HepG2 (cell line): ENCODE data around the gene MBD4. TPM values are rescaled to one million over a fixed set of nuclear protein-coding genes. Genes with fewer than 3 reads are reported as not detected.

ENCODE experiments used
- ADNP ChIP-seq: sonication (generic); formaldehyde crosslinking; IDR thresholded peaks from 2 replicates; pipeline ENCODE4 v1.4.0; 2020; ENCODE audit warnings: missing genetic modification reagents
- AGO2 ChIP-seq: fragments of 200-400 bp; formaldehyde crosslinking; optimal IDR thresholded peaks from 2 replicates; pipeline ENCODE3; 2017; ENCODE audit warnings: mild to moderate bottlenecking, low read depth, low read length, moderate library complexity
- CBFB ChIP-seq: sonication (generic); formaldehyde crosslinking; IDR thresholded peaks from 2 replicates; pipeline ENCODE4 v1.4.0; 2020; ENCODE audit warnings: missing genetic modification reagents
- ELF1 ChIP-seq: sonication (generic); formaldehyde crosslinking; IDR thresholded peaks from 2 replicates; pipeline ENCODE4 v1.4.0; 2020; ENCODE audit warnings: missing genetic modification reagents
- ZBED4 ChIP-seq: sonication (generic); formaldehyde crosslinking; IDR thresholded peaks from 2 replicates; pipeline ENCODE4 v1.4.0; 2020; ENCODE audit warnings: missing genetic modification reagents, borderline replicate concordance
- ZFP1 ChIP-seq: IDR thresholded peaks from 2 replicates; pipeline ENCODE4 v1.6.1; 2016
- ZNF180 ChIP-seq: sonication (generic); formaldehyde crosslinking; IDR thresholded peaks from 2 replicates; pipeline ENCODE4 v1.4.0; 2020; ENCODE audit warnings: low read depth, missing genetic modification reagents, borderline replicate concordance
- ZNF230 ChIP-seq: sonication (generic); formaldehyde crosslinking; IDR thresholded peaks from 2 replicates; pipeline ENCODE4 v1.4.0; 2020; ENCODE audit warnings: mild to moderate bottlenecking, missing genetic modification reagents
- ZNF713 ChIP-seq: sonication (generic); formaldehyde crosslinking; IDR thresholded peaks from 2 replicates; pipeline ENCODE4 v1.4.0; 2020; ENCODE audit warnings: mild to moderate bottlenecking, missing genetic modification reagents
- ZNF781 ChIP-seq: sonication (generic); formaldehyde crosslinking; IDR thresholded peaks from 2 replicates; pipeline ENCODE4 v1.5.1; 2020; ENCODE audit warnings: borderline replicate concordance, mild to moderate bottlenecking, missing genetic modification reagents; ENCODE audit errors: not compliant biosample characterization
- polyA plus RNA-seq, 8 experiments: library from polyadenylated mRNA; depleted of rRNA in 3 of 8; stranded (reverse) in 7 of 8; unstranded in 1 of 8; fragments of >200 nt; fragmentation: Illumina TruSeq in 4 of 8; extraction: Trizol in 4 of 8; gene quantifications; 2 replicates each; pipeline versions ENCODE4 v1.2.1 to v1.2.3, GENCODE V29; 2011 to 2016; ENCODE audit warnings: low read depth in 4 of 8, missing spikeins in 1 of 8, mixed read lengths in 1 of 8; ENCODE audit not compliant: insufficient read depth in 1 of 8
- total RNA-seq, 5 experiments: library from RNA; depleted of rRNA; stranded (reverse); fragments of >200 nt; fragmentation: Illumina TruSeq; extraction: Trizol; gene quantifications; 2 replicates each; pipeline ENCODE4 v1.2.3, GENCODE V29; 2016; ENCODE audit warnings: low read depth in 1 of 5
- TF ChIP-seq, protein P1 (sequence below): sonication (generic); formaldehyde crosslinking; IDR thresholded peaks from 2 replicates; pipeline ENCODE4 v1.4.0; 2020; ENCODE audit warnings: missing genetic modification reagents
- TF ChIP-seq, protein P2 (sequence below): sonication (generic); formaldehyde crosslinking; IDR thresholded peaks from 2 replicates; pipeline ENCODE4 v1.4.0; 2020; ENCODE audit warnings: mild to moderate bottlenecking, missing genetic modification reagents, borderline replicate concordance
- TF ChIP-seq, protein P3 (sequence below): sonication (generic); formaldehyde crosslinking; IDR thresholded peaks from 2 replicates; pipeline ENCODE4 v1.4.0; 2020; ENCODE audit warnings: missing genetic modification reagents, mild to moderate bottlenecking, borderline replicate concordance
- TF ChIP-seq, protein P4 (sequence below): IDR thresholded peaks from 2 replicates; pipeline ENCODE4 v1.6.1; 2016; ENCODE audit warnings: missing compliant biosample characterization, missing genetic modification reagents, borderline replicate concordance

MBD4 gene
- total and polyA plus RNA-seq, 2 of the 13 experiments (the other 11 are each of a cell fraction or from before 2014, with no cell fraction given) = 14.9 to 25.3 TPM

DNA sequence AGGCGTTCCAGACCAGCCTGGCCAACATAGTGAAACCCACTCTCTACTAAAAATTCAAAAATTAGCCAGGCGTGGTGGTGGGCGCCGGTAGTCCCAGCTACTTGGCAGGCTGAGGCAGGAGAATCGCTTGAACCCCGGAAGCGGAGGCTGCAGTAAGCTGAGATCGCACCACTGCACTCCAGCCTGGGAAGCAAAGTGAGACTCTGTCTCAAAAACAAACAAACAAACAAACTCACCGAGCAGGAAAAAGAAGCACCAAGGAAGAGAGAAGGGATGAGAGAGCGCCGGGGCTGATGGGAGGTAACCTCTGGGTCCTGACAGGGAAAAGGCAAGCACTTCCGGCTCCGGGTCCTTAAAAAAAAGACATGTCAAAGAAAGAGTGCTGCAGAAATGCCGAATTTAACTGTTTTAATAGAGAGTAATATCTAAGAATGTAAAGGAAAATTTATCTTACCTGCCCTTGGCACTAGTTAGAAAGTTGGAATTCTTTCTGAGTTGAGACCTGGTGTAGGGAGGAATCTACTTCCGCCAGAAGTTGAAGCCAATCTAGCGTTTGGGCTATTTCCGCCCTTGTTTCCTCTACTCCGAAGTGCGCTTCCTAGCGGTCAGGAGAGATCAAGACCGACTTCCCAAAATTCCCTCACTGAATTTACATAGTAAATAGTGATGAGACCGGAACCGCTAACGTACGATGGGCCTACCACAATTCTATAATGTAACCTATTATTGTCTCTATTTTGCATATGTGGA, 40.4 kb downstream of the MBD4 start (continued):
- TF ChIP-seq, protein P1, sequence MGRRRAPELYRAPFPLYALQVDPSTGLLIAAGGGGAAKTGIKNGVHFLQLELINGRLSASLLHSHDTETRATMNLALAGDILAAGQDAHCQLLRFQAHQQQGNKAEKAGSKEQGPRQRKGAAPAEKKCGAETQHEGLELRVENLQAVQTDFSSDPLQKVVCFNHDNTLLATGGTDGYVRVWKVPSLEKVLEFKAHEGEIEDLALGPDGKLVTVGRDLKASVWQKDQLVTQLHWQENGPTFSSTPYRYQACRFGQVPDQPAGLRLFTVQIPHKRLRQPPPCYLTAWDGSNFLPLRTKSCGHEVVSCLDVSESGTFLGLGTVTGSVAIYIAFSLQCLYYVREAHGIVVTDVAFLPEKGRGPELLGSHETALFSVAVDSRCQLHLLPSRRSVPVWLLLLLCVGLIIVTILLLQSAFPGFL (CRISPR knock-in tag) = no peak
- TF ChIP-seq, protein P2, sequence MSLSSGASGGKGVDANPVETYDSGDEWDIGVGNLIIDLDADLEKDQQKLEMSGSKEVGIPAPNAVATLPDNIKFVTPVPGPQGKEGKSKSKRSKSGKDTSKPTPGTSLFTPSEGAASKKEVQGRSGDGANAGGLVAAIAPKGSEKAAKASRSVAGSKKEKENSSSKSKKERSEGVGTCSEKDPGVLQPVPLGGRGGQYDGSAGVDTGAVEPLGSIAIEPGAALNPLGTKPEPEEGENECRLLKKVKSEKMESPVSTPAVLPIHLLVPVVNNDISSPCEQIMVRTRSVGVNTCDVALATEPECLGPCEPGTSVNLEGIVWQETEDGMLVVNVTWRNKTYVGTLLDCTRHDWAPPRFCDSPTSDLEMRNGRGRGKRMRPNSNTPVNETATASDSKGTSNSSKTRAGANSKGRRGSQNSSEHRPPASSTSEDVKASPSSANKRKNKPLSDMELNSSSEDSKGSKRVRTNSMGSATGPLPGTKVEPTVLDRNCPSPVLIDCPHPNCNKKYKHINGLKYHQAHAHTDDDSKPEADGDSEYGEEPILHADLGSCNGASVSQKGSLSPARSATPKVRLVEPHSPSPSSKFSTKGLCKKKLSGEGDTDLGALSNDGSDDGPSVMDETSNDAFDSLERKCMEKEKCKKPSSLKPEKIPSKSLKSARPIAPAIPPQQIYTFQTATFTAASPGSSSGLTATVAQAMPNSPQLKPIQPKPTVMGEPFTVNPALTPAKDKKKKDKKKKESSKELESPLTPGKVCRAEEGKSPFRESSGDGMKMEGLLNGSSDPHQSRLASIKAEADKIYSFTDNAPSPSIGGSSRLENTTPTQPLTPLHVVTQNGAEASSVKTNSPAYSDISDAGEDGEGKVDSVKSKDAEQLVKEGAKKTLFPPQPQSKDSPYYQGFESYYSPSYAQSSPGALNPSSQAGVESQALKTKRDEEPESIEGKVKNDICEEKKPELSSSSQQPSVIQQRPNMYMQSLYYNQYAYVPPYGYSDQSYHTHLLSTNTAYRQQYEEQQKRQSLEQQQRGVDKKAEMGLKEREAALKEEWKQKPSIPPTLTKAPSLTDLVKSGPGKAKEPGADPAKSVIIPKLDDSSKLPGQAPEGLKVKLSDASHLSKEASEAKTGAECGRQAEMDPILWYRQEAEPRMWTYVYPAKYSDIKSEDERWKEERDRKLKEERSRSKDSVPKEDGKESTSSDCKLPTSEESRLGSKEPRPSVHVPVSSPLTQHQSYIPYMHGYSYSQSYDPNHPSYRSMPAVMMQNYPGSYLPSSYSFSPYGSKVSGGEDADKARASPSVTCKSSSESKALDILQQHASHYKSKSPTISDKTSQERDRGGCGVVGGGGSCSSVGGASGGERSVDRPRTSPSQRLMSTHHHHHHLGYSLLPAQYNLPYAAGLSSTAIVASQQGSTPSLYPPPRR (CRISPR knock-in tag) = 0 out of 2 replicates have a peak, but pooled peaks have one; percentile 1
- TF ChIP-seq ZNF713 (CRISPR knock-in tag) (no peak), ZFP1 (CRISPR knock-in tag) (no peak), ZBED4 (CRISPR knock-in tag) (no peak), ZNF781 (CRISPR knock-in tag) (no peak), CBFB (CRISPR knock-in tag) (no peak), ZNF230 (CRISPR knock-in tag) (no peak), ZNF180 (CRISPR knock-in tag) (no peak), ADNP (CRISPR knock-in tag) (no peak), ELF1 (CRISPR knock-in tag) (peak; percentile 98), AGO2 (no peak)
- TF ChIP-seq, protein P3, sequence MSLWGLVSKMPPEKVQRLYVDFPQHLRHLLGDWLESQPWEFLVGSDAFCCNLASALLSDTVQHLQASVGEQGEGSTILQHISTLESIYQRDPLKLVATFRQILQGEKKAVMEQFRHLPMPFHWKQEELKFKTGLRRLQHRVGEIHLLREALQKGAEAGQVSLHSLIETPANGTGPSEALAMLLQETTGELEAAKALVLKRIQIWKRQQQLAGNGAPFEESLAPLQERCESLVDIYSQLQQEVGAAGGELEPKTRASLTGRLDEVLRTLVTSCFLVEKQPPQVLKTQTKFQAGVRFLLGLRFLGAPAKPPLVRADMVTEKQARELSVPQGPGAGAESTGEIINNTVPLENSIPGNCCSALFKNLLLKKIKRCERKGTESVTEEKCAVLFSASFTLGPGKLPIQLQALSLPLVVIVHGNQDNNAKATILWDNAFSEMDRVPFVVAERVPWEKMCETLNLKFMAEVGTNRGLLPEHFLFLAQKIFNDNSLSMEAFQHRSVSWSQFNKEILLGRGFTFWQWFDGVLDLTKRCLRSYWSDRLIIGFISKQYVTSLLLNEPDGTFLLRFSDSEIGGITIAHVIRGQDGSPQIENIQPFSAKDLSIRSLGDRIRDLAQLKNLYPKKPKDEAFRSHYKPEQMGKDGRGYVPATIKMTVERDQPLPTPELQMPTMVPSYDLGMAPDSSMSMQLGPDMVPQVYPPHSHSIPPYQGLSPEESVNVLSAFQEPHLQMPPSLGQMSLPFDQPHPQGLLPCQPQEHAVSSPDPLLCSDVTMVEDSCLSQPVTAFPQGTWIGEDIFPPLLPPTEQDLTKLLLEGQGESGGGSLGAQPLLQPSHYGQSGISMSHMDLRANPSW (CRISPR knock-in tag) = no peak
- TF ChIP-seq, protein P4, sequence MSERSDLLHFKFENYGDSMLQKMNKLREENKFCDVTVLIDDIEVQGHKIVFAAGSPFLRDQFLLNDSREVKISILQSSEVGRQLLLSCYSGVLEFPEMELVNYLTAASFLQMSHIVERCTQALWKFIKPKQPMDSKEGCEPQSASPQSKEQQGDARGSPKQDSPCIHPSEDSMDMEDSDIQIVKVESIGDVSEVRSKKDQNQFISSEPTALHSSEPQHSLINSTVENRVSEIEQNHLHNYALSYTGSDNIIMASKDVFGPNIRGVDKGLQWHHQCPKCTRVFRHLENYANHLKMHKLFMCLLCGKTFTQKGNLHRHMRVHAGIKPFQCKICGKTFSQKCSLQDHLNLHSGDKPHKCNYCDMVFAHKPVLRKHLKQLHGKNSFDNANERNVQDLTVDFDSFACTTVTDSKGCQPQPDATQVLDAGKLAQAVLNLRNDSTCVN (CRISPR knock-in tag) = no peak
